HL-60/S4 (cell line): ENCODE data around the gene FAM120A.
"Not testable (repeated sequence)": the region's sequence is repeated elsewhere in the genome, so short reads cannot be mapped to it uniquely, and the experiment has no call there.

ENCODE experiments used
- in situ Hi-C: fragments of 300-500 bp; cut with MboI; formaldehyde crosslinking; loops from 2 replicates; pipeline ENCODE4 v1.14.3; 2022; ENCODE audit warnings: low sequenced_read_pairs

FAM120A gene

DNA sequence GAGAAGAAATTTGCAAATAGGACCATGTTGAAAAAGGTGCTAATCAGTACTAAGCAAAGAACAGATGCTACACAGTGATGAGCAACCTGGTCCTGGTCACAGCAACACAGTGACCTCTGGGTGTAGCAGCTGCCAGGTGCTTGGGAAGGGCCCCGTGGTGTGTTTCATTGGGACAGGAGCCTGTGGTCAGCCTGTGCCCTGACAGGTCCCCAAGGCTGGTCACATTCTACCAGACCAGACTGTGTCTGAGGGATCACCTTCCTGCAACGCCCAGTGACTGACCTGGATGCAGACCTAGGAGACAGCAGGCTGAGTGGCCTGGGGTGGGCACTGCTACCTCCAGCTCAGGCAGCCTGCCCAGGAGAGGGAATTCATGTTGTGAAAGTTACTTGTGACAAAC lies 56.7 kb downstream of the FAM120A start:
- in situ Hi-C loops, result no loop called here

DNA sequence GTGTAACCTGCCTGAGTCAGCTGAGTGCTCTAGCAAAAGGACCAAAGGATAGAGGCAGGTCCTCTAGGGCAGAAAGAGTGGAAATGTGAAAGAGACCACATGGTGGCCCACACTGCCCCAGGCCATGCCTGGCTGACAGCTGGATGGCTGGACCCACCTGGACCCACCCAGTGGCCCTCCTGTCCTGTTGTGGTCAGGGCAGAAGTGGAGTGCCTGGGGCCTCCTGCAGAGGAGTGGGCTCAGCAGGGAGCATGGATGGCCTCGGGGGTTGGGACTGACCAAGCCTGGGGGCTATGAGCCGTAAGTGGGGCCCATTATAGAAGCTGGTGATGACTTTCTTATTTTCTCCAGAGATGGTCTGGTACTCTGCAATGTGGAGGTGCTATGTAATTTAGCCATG lies 57.6 kb downstream of the FAM120A start:
- in situ Hi-C loops, result no loop called here

DNA sequence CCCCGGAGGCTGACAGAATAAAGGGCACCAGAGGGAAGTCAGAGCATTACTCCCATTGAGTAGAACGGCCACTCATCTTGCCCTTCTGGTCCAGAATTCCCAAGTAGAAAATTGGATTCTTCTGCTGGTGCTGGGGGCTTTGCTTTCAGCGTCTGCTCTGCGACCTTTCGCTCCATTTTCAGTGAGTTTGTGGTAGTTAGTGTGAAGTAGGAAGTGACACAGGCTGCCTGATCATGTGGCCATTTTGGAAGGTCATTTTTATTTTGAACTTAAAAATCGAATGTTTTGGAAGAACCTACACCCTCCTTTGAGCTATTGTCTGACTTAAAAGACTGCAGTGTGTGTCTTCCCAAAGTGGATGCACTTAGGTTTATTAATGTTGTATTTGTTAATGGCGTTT lies 58.6 kb downstream of the FAM120A start:
- in situ Hi-C loops, result no loop called here

DNA sequence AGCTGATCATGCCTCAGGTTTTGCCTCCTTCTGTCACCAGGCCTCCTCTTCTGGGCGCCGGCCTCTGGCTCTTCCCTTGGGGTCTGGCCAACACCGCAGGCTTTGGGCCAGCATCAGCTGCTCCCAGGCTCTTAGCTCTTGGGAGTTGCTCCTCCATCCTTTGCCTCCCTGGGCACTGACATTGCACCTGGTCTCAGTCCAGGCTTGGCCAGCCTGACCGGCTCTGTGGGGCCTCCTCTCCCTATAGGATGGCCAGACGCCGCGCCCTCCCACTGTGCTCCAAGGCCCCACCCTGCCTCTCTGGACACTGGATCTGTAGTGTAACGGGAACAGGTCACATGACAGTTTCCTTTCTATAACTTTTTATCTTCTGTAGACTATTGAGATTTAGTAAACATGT lies 59.7 kb downstream of the FAM120A start:
- in situ Hi-C loops, result not testable (repeated sequence)

DNA sequence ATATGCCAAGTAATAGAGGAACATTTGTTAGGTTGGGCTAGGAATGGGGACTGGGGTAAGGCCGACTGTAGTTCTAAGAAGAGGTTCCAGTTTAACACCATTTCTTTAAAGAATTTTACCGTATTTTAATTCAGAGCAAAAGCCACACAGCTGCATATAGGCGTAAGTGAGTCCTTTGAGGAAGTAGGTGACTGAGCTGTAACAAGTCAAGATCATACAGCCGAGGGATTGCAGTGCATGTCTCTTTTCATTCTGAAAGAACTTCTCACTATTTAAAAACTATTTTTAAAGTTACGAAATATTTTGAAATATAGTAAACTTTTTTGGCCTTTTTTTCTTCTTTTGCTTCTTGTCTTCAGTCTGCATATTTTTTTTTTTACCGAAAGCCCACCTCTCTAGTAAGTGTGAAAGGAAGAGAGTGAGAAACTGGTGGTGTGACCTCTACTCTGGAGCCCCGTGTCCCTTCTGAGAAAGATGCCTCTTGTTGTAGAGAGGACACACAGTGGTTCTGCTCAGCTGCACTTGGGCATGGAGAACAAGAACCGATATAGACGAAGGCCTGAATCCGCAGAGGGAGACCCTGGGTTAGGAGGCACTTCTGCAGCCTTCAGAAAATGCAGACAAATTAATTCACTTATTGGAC lies 60.8 kb downstream of the FAM120A start:
- in situ Hi-C loops, result not testable (repeated sequence)

DNA sequence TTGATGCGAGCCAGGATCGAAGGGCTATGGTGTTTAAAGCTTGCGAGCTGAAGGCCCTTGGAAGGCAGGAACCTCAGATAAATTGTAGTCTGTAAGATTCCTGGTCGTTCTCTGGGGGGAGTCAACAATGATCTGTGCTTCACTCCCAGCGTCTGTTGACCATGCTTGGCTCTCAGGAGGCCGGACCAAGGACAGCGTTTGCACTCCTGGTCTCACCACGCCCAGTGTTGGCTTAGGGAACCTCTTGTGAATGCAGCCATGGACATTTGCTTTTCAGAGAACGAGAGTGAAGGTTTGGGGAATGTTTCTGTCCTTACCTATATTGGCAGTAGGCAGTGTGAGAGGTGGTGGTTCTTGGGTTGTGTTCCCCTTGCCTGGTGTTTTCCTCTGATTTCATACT lies 62.1 kb downstream of the FAM120A start:
- in situ Hi-C loops, result no loop called here

DNA sequence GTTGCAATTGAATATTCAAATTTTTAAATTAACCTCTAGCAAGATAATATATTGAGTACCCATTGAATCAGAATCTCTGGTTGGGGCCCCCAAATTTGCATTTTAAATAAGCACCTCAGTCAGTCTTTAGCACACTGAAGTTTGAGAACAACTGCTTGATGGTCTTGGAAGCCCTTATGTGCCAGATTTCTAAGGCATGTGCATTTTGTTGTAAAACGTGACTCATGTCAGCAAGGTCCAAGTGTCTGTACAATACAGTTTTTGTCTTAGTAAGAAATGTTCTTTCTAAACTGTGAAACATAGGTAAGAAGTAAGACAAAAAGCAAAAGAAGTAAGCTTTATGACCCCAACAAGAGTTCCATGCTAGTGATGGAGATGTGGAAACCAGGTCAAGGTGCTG lies 65.8 kb downstream of the FAM120A start:
- in situ Hi-C loops, result no loop called here

DNA sequence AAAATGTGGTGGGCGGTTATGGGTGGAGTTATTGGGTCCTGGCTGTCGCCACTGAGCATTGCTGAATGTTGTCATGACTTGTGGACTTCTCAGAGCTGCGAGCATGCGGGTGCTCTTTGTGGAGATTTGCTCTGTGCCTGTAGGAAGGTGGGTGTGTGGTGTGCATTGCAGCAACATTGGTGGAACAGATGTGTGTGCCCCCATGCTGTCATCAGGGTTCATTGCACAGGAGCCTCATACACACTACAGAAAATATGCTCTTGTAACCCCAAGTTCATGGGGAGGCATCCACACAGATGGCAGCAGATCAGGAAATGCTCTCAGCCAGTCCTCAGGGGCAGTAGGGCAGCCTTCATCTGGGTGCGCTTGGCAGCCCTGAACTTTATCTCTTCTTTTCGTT lies 69.0 kb downstream of the FAM120A start:
- in situ Hi-C loops, result no loop called here

DNA sequence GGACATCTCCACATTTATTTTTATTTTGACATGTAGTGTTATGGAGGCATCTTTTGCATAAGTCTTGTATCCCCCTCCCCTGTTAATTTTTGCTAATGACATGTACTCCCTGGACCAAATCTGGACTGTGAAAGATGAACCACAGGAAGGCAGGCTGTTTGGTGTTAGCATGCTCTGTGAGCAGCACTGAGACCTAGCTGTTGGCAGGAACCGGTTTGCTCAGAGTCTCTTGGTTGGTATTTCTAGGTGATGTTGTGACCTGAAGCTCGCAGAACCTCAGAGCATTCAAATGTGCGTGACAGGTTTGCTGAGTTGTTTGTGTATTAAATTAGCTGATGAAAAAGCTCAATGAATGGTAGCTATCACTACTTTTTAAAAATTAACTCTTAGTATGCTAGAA lies 71.3 kb downstream of the FAM120A start:
- in situ Hi-C loops, result no loop called here

DNA sequence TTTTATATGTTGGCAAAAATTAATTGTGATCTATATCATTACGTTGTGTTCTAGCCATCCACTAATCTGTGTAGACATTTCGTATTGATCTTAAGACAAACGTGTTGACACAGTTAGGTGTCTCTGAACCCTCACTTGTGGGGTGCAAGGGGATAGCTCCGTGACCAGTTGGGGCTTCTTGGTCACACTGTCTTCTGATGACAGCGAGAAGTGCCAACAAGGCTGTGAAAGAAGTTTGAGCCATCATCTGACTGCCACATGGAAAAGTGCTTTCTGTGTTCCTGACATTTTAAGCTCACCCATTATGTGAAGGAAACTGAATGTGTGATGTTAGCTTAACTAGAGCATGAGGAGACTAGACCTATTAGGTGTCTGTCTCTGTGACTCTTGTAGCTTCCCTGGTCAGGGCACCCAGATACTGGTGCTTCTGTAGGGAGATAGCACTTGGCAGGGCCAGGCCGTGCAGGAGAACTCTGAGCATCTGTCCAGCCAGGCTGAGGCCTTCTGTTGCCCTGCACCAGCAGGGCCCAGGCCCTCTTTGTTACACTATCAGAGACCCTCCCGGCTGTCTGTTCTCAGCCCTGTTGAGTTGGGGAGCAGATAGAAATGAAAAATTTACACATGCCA lies 72.1 kb downstream of the FAM120A start:
- in situ Hi-C loops, result no loop called here

DNA sequence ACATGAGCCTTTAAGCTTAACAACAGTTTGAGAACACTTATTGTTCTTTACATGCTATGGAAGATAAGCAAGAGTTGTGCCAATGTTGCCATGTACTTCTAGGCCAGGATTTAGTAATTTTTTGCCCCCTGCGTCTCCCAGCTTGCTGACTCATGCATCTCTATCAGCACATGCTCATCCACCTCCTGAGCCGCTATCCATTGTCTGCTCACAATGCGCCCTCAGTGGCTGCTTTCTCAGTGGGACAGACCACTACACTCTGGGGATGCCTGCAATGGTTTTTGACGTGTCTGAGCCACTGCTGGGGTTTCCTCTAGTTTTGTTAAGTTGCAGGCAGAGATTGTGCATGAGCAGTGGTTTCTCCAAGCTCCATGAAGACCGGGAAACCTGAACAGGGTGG lies 74.0 kb downstream of the FAM120A start:
- in situ Hi-C loops, result no loop called here

DNA sequence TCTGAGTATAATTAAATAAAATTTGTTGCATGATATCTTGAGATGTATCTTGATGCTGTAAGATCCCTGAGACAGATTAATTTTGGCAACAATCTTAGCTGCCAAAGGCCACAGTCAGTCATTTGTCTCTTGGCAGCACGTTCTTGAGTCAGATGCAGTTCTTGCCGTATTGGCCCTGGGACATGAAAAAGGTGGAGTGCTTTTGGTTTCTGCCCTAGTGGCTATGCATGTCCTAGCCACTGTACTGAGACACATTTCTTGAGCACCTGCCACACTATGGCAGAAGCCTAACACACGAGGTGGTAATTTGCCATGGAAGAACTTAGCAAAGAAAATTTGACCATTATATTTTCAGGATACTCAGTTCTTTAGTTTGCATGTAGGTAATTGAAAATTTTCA lies 79.9 kb downstream of the FAM120A start:
- in situ Hi-C loops, result no loop called here

DNA sequence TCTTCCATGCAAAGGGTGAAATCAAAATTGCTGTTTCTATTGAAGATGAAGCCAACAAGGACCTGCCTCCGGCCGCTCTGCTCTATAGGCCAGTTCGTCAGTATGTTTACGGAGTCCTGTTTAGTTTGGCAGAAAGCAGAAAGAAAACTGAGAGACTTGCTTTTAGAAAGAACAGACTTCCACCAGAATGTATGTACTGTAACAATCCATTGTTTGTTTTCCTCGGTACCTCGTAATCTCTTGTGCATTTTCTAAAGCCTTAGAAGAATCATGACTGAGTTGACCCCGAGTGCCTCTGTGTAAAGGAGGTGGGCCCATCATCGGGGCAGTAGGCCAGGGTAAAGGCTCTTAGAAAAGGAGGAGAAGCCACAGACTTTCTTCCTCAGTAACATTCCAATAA lies 80.7 kb downstream of the FAM120A start:
- in situ Hi-C loops, result no loop called here

DNA sequence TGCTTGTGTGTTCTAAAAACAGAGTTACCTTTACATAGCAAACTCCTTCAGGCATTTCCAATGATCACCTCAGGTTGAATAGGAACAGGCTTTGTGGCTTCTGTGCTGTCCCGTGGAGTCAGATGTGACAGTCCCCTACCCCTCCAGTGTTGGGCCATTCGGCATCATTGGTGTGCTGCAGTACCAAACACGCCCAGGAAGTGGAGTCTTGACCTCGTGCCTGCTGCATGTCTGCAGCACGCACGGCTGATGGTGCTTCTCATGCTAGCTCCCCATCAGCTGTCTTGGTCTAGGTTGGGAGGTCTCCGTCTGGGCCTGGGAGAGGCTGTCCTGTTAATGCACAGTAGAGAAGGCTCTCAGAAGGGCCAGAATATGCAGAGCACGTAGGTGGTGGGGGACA lies 82.4 kb downstream of the FAM120A start:
- in situ Hi-C loops, result no loop called here

DNA sequence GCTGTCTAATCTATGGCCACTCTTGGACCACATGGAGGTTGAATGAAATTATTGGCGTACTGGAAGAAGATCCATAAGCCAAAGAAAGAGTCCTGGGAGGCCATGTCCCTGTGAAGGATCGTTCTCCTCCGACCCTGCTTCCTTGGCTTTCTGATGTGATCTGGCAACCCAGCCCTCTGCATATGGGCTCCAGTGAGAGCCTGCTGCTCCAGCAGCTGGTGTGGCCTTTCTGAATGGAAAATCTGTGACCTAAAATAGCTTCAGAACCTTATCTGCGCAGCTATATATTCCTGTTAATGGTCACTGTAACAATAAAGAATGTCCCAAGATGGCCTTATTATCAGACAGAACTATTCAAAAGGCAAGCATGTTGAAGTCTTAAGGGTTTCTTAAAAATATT lies 84.7 kb downstream of the FAM120A start:
- in situ Hi-C loops, result no loop called here

DNA sequence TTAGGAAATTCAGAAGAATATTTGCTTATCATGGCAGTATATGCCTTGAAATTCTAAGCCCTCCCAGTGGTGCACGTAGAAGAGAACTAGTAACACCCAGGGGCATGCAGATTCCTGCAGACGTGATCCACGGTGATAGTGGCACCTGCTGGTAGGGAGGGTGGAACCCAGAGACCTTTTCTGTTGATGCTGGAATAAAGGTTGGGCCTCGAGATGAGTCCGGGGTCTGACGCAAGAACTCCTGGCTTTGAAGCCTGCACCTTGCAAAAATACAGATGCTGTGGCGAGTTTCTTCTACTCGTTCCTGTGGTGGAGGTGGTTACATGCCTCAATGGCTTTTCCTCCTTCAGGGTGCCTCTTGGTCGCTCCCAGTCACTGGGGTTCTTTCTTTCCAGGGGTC lies 85.4 kb downstream of the FAM120A start:
- in situ Hi-C loops, result no loop called here

DNA sequence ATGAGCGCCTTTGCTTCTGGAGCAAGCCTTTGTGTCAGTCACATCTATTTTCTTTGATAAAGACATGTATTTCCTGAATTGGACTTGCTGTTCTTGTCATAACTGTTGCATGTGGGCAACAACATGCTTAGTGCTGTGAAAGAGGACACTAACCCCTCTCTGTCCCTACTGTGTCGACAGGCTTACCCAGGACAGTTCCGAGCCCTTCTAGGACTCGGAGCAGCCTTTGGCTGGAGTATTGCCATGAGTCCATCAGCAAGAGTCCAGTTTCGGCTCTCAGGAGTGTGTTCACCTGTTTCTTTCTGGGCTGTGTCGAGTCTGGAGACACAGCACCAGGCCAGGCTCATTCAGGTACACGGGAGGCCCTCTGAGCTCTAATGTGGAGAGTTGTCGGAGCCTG lies 88.8 kb downstream of the FAM120A start:
- in situ Hi-C loops, result no loop called here

DNA sequence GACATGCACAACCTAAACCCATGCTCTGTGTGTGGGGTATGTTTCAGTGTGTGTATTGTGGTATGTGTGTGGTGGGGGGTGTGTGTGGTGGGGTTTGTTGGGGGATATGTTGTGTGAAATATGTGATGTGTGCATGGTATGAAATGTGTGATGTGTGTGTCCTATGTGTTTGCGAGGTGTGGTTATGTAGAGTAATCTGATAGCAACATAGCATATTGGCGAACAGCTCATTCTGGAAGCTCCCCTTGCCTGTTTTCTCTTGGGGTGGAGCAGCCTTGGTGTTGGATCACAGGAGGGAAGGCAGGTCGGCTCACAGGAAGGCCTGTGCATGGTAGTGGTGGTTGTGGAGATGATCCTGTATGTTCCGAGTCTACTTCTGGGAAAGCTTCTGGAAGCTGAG lies 89.5 kb downstream of the FAM120A start:
- in situ Hi-C loops, result no loop called here

DNA sequence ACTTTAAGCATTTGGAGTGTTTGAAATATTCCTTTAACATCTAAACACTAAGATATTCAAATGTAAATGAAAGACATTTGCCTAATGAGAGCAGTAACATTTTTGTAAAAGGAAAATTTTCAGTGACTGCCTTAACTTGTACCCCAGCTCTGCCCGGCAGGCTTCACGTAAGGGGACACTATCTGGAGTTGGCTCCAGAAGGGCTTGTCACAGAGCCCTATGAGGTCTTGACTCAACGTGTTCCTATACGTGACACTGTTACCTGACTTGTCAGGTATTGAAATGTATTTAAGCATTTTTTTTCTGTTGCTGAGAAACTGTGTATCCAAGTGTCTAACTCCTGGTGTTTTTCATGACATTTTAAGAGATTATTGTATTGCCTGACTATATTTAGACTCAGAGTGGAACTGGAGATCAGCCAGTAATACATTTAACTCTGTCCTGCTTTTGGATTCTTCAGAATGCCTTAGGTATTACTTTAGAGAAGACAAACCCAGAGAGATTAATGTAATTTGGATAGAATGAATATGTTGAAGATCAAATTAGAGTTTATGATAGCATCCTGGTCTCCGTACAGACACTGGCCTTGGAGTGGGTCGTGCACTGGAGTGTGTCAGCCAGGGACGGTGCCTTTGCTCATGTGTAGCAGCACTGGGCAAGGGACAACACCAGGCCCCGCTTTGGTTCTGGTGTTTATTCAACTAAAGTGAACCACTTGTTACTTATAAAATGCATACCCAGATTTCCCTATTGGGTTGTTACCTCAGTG lies 90.3 kb downstream of the FAM120A start:
- in situ Hi-C loops, result no loop called here

DNA sequence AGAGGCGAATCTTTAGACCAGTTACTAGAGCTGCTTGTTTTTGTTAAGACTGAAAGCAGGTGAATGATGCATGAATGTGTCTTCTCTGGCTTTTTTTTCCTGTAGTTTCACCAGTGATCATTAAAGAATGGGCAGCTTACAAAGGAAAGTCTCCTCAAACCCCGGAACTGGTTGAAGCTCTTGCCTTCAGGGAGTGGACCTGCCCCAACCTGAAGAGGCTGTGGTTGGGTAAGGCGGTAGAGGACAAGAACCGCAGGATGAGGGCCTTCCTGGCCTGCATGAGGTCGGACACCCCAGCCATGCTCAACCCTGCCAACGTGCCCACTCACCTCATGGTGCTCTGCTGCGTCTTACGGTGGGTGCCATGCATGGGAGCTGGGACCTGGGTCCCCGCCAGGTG lies 91.6 kb downstream of the FAM120A start:
- in situ Hi-C loops, result no loop called here

DNA sequence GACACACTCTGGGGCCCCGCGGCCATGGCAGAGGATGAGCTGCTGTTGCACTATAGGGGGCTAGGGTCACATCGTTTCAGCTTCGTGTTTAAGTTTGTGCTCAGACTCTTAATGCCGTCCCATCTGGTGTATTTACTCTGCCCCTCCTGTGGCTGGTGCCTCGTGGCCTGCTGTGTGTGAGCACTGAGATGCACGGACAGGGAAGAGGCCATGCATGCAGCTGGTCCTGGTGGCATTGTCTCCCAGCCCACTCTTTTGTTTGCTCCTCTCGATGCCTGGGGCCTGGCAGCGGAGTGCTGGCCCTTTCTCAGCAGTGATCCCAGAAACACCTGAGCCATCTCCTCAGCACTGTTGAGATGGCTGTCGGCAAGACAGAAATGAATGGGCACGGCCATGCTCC lies 94.9 kb downstream of the FAM120A start:
- in situ Hi-C loops, result no loop called here

DNA sequence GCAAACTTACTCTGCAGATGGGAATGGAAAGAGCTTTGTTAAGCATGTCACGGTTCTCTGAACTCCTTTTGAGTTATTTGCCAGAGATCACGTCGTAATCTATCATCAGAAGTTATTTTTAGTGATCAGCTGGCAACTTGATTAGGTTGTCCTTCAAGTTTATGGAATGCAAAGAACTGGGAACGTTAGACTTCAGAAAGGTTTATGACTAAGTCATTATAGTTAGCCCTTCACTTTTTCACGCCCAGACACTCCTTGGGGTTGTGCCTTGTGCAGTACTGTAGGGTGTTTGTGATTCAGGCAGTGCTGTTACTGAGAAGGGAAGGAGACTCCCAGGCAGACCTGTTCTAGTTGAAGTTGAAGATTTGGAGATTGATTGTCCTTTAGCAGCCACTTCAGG lies 98.1 kb downstream of the FAM120A start:
- in situ Hi-C loops, result no loop called here
